Effector CD4-positive, alpha-beta T cell (primary cell): ENCODE results near the gene DRC7.
"Not testable (repeated sequence)": the region's sequence is repeated elsewhere in the genome, so short reads cannot be mapped to it uniquely, and the experiment has no call there.

Experiments used
- DNase-seq: peaks from one replicate; pipeline ENCODE4 v3.0.0-alpha.2; 2020

Gene DRC7

DNA sequence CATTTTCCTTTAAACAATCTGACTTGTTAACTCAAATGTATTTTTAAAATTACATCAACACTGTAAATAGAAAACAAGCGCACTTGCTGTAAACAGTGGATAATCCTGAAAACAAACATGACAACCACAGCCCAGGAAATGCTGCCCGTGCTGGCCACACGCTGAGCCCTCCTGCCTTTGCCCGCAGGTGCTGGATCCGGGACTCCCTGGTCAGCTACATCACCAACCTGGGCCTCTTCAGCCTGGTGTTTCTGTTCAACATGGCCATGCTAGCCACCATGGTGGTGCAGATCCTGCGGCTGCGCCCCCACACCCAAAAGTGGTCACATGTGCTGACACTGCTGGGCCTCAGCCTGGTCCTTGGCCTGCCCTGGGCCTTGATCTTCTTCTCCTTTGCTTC lies 33.1 kb upstream of the DRC7 start:
- DNase-seq, result no peak

- no peak for DNase-seq
These were observed 32.4 kb upstream of the DRC7 start for GRCh38 chr16:57661936-57662906.

DNA sequence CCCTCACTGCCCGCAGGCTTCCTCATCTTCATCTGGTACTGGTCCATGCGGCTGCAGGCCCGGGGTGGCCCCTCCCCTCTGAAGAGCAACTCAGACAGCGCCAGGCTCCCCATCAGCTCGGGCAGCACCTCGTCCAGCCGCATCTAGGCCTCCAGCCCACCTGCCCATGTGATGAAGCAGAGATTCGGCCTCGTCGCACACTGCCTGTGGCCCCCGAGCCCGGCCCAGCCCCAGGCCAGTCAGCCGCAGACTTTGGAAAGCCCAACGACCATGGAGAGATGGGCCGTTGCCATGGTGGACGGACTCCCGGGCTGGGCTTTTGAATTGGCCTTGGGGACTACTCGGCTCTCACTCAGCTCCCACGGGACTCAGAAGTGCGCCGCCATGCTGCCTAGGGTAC lies 31.2 kb upstream of the DRC7 start:
- DNase-seq, result no peak

GRCh38 chr16:57663917-57664661 lies 30.5 kb upstream of the DRC7 start:
- DNase-seq, result no peak

- no peak for DNase-seq
These were observed 30.0 kb upstream of the DRC7 start for GRCh38 chr16:57664662-57665025.

GRCh38 chr16:57665541-57665940 lies 29.1 kb upstream of the DRC7 start:
- no peak for DNase-seq

DNA sequence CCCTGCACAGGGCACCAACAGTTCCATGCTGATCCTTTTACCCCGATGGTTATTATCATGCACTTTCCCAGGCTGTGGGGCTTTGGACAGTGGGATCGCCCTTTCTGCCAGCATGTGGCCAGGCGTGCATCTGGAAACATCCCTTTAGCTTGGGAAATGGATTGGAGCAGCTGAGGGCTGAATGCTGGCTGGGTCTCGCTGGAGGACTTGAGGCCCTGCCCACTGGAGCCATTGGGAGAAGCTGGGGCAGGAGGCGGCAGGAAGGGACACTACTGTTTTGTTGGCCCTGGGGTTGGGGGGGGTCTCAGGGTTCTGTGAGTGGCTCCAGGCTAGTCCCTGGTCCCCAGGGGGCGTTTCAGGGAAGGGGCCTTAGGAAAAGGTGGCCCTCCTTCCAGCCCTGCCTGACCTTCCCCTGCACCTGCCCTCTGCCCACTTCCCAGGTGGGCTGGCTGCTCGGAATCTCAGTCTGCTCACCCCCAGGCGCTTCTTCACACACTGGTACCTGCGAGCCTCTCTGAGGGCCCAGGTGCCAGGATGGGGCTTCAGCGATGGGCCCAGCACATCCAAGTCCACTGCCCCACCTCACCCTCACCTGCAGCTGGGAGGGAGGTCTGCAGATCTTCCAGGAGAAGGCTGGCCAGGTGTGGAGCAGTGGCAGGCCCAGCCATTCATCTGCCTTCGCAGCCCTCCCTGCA lies 28.1 kb upstream of the DRC7 start:
- no peak for DNase-seq

DNA sequence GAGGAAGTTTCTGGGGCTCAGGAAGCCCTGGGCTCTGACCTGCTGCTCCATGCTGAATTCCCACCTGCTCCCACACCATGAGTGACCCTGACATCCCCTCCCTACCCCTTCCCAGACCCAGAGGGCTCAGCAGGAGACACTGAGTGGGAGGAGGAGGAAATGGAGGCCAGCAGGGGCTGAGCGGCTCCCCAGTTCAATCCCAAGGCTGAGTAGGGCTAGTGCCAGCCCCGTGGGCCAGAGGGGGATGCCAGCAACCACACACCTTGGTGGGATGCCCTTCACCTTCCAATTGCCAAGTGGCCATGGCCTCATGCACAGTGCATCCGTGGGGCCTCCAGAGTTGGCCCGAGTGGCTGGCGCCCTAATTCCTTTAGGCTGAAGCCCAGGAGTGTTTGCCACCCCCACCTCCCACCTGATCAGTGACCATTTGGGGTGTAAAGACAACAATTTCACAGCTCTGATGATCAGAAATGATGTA lies 27.5 kb upstream of the DRC7 start:
- DNase-seq, result no peak

DNA sequence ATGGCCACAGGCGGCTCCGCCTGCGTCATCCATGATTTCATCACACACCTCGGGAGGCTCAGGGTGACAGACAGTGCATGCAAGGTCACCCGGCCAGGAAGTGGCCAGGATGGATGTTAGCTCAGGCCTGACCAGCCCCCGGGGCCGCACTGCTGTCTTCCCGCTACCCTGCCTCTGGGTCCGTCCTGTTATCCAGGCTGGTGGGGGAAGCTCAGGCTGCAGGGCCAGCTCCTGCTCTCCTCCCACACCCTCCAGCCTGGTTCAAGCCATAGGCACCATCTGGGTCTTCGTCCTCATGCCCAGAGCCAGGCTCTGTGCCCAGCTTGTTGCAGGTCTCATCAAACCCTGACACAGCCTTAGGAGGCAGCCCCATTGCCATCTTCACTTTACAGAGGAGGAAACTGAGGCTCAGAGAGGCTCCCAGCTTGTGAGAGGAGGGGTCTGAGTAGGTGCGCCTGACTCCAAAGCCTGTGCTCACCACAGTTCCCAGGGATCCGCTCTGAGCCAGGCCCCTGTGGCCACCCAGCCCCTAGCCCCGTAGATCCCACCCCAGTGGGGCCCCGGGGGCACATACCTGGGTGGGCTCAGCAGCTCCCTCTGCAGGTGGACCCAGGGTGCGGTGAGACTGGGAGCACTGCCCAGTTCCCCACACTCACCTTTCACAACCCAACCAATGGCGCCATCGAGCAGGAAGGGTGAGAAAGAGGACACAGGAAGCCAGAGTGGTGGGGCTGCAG lies 26.9 kb upstream of the DRC7 start:
- no peak for DNase-seq

- DNase-seq, result no peak
These were observed 26.4 kb upstream of the DRC7 start, which contains the start of gene ADGRG3 for GRCh38 chr16:57668263-57668571. TSS of gene ADGRG3 (plus strand) at chr16:57668306. CDS start at chr16:57668348, 42 bp downstream.

GRCh38 chr16:57668630-57669475 lies 25.8 kb upstream of the DRC7 start:
- DNase-seq, result no peak

DNA sequence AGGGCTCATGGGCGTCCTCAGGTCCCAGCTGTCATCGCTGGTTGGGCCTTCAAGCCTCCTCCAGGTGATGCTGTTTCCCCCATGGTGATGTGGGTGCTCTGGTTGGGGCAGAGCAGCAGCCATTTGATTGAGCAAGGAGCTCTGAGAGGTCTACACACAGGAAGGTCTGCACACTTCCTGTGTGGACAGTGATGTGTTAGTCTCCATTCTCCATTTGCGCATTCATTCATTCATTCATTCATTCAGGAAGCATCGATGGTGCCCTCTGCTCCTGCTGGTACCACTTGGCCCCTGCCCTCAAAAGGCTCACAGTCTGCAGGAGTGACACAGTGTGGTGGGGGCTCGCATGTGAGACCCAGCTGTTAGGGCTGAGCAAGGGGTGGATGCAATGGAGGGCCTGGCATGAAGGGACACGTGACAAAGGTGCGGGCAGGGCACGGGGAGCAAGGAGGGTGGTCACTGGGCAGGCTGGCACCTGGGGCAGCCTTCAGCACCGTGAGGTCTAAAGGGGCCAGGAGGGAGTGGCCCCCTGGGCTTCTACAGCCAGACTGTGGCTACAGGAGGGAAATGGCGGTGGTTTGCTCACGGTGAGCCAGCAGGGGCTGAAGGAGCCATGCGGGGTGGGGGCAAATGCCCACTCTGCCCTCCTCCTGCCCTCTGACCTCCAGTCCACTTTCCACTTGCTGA lies 25.0 kb upstream of the DRC7 start:
- no peak for DNase-seq

GRCh38 chr16:57670196-57670595 lies 24.4 kb upstream of the DRC7 start:
- DNase-seq, result no peak

DNA sequence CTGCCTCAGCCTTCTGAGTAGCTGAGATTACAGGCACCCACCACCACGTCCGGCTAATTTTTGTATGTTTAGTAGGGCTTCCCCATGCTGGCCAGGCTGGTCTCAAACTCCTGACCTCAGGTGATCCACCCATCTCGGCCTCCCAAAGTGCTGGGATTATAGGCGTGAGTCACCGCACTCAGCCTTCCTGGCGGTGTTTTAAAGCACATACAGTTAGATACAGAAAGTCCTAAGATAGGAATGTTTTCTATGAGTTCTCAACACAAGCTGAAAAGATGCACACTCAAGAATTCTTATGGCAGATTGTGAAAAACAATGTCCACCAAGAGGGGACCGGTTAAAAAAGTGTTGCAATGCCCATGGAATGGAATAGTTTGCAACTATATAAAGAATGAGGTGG lies 23.2 kb upstream of the DRC7 start:
- DNase-seq, result not testable (repeated sequence)

GRCh38 chr16:57672416-57672815 lies 22.2 kb upstream of the DRC7 start:
- DNase-seq, result no peak

- no peak for DNase-seq
These were observed 21.8 kb upstream of the DRC7 start for GRCh38 chr16:57672824-57673223.

DNA sequence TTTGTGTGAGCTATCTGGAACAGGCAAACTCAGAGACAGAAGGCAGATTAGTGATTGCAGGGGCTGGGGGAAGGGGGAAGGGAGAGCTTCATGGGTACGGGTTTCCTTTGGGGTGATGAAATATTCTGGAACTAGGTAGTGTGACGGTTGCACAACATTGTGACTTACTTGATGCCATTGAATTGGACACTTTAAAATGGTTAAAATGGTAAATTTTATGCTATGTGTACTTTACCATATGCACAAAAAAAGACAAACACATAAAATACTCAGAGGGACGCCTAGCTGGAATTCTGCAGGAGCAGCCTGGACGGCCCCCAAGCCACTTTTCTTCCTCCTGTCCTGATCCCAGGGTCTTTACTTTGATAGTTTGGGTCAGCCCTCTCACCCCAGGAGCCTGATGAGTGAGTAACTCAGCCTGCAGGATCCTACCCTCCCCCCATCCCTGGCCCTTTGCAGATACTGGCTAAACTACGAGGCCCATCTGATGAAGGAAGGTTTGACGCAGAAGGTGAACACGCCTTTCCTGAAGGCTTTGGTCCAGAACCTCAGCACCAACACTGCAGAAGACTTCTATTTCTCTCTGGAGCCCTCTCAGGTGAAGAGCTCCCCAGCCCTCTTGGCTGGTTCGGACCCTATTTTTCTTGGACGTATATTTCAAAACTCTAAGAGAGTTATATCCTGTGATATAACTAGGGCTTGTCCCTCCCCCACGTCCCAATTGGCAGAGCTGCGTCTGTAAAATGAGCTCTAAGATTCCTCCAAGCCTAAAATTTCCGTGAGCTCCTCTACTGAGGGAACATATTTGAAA lies 18.7 kb upstream of the DRC7 start:
- no peak for DNase-seq

- DNase-seq, result no peak
These were observed 18.0 kb upstream of the DRC7 start for GRCh38 chr16:57676553-57677085.

DNA sequence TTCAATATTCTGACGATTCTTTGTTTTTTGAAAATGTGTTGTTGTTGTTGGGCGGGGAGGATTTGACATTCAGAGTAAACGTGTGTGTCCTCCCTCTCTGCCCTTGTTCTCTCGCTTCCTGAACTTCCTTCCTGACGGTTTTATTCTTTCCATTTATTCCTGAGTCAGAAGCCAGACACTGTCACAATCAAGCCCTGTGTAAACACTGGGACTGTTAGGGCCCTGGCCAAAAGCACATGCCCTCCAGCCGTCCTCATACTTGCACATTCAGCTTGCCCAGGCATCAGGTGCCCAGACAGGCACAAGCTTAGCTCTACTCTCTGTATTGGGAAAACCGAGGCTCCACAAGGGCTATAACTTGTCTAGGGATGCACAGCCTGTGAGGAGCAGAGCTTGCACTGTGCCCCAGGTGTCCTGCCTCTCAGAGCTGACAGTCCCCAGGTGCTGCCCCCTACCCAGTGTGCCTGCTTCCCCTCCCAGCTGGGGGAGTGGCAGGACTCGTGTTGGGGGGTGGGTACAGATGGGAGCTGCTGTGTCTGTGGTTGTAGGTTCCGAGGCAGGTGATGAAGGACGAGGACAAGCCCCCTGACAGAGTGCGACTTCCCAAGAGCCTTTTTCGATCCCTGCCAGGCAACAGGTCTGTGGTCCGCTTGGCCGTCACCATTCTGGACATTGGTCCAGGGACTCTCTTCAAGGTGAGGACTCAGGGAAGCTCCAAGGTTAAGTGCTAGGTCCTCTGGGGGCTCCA lies 16.8 kb upstream of the DRC7 start:
- no peak for DNase-seq
